HG02623 (cell line): ENCODE data around the gene FOXC2.

ENCODE experiments used
- ATAC-seq: cut with Tn5 transposase; IDR thresholded peaks from one replicate; pipeline ENCODE4 v1.9.1; 2021; ENCODE audit warnings: moderate library complexity; ENCODE audit not compliant: unreplicated experiment

The FOXC2 gene

DNA sequence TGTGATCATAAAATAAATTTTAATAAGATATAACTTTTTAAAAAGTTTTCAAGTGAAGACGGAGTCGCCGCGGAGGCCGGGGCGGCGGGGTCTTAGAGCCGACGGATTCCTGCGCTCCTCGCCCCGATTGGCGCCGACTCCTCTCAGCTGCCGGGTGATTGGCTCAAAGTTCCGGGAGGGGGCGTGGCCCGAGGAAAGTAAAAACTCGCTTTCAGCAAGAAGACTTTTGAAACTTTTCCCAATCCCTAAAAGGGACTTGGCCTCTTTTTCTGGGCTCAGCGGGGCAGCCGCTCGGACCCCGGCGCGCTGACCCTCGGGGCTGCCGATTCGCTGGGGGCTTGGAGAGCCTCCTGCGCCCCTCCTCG is at the start of gene FOXC2:
FOXC2 (plus strand) TSS at position 229 of the 365 bp plus-strand sequence. CDS start 507 bp downstream, outside the sequence.
- no peak for ATAC-seq

GRCh38 chr16:86517033-86517432 is 49.6 kb upstream of the FOXC2 start:
- no peak for ATAC-seq

DNA sequence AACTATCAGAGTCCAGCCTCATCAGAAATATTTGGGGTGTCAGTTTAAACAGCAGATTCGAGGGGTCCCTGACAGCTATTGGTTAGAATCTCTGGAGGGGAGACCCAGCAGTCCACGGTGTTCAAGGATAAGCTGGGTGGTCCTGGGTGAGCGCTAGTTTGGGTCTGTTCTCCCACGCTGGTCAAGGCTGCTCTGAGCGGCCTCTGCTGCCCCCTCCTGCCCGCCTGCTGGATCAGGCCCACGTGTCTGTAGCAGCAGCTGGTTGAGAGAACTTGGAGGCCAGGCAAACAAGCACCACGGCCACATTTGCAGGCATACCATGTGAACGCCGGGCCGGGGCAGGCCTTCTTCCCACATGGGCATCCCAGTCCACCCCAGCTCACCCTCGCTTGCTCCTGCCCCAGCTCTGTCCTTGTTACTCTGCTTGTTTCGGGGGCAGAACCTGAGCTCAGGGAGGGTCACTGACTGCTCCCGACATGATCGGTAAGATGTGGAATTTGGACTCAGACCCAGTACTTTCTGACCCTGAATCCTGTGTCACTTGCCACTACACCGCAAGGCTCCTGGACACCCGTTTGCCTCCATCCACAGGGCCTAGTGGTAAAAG is 48.9 kb upstream of the FOXC2 start:
- no peak for ATAC-seq

DNA sequence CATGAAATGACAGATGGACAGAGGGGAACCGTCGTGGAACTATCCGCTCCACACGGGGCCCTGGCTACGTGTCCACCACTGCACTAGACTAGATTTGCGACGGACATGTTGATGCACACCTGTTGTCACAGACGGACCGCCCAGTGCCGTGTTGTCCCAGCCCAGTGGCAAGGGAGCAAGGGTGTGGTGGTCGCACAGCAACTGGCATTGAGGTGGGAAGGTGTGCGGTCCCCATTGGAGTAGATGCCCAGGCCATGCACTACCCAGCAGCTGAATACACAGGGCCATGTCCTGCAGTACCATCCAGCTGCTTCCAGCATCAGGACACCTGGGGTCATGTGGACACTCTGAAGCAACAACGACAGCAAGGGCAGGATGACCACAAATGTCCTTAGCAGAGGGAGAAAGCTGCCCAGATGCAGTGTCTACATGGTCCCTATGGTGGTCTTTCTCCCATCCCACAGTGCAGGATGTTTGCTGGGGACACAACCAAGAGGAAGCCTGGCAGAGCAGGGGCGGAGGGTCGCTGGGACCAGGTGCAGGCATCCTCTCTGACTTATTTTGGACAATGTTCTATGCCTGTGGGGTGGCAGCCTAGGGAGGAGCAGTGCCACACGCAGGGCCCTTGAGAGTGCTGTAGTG is 47.5 kb upstream of the FOXC2 start:
- no peak for ATAC-seq

DNA sequence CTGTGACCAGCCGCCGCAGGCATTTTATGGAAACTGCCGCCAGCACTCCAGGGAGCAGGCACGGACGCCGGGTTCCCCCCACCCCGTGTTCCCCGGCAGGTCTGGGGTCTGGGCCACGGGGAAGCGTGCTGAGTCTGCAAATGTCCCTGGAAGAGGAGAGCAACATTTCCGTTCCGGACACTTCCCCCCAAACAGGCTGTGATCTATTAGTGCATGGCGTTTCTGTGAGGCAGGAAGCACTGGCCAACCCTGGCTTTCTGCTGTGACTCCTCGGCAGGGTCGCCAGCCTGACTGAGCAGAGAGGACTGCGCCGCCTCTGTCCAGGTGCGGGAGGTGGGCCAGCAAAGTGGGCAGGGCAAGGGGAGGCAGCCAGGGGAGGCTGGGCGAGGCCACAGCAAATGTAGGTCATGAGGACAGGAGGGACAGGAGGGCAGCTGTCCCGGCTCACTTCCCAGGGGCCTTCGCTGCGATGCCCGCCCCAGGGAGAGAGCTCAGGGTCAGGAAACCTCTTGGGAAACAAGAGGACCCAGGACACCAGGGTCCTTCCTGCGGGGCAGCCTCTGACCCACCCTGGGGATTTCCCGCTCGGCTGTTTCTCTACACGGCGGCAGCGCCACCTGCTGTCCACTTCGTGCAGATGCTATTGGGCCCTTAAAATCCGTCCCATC is 46.8 kb upstream of the FOXC2 start:
- no peak for ATAC-seq

GRCh38 chr16:86520317-86521210 is 46.1 kb upstream of the FOXC2 start:
- no peak for ATAC-seq

- no peak for ATAC-seq
Measured at GRCh38 chr16:86521236-86522197, 45.1 kb upstream of the FOXC2 start.

- no peak for ATAC-seq
Measured at GRCh38 chr16:86522634-86523033, 44.0 kb upstream of the FOXC2 start.

DNA sequence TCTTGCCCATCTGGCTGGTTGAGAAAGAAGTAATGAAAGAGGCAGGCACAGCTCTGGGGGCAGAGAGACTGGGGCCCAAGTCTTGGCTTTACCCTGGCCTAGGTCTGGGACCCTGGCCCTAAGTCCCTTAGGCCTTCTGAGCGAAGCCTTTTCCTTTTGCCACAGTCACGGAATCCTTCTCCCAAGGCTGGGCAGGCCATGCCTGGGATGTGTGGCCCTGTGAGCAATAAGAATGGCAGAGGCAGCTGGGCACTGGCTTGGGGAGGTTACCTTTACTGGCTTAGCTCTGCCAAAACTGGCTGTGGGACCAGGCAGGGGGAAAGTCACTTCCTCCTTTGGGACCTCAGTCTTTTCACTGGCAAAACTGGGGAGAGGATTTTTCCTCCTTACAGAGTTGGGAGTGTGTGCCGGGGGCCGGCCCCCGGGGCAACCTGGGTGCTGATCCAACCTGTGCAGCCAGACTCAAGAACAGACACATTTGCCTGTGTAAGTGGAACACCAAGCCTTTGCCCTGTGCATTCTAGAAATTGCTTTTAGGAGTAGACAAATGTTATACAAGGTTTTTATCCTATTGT is 43.4 kb upstream of the FOXC2 start:
- ATAC-seq: no peak

- ATAC-seq: no peak
Measured at GRCh38 chr16:86524029-86524428, 42.6 kb upstream of the FOXC2 start.

- ATAC-seq: no peak
Measured at GRCh38 chr16:86525696-86526095, 40.9 kb upstream of the FOXC2 start.

GRCh38 chr16:86527366-86527765 is 39.3 kb upstream of the FOXC2 start:
- no peak for ATAC-seq

- ATAC-seq: no peak
Measured at GRCh38 chr16:86528061-86528929, 38.3 kb upstream of the FOXC2 start.

- ATAC-seq: no peak
Measured at GRCh38 chr16:86529160-86529559, 37.5 kb upstream of the FOXC2 start.

- ATAC-seq: no peak
Measured at GRCh38 chr16:86530251-86531190, 36.1 kb upstream of the FOXC2 start.

DNA sequence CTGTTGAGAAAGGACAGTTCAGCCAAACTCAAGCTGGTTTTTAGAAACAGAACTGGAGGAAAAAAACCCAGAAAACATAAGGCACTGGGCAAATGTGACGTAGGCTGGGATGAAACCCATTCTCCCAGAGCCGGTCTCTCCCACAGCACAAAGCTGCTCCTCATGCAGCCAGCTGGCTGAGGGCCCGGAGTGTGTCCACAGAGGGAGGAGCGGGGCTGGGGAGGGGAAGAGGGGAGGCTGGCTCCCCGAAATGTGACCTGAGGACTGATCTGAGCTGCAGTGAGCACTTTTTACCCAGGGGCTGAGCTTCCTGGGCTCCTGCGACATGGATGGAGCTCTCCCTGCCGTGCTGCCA is 35.5 kb upstream of the FOXC2 start:
- ATAC-seq: no peak

- ATAC-seq: no peak
Measured at GRCh38 chr16:86531641-86532525, 34.7 kb upstream of the FOXC2 start.
